HepG2 (cell line): Measurements from ENCODE around the gene LRRC8C. TPM values are rescaled to one million over a fixed set of nuclear protein-coding genes. Genes with fewer than 3 reads are reported as not detected.

Experiments used
- DDIT3 ChIP-seq: sonication (generic); formaldehyde crosslinking; IDR thresholded peaks from 2 replicates; pipeline ENCODE4 v1.4.0; 2020; ENCODE audit warnings: mild to moderate bottlenecking, missing genetic modification reagents
- DNMT1 ChIP-seq: sonication (generic); formaldehyde crosslinking; IDR thresholded peaks from 2 replicates; pipeline ENCODE4 v1.5.1; 2020; ENCODE audit warnings: mild to moderate bottlenecking, missing genetic modification reagents
- FOXJ3 ChIP-seq: sonication (generic); formaldehyde crosslinking; IDR thresholded peaks from 2 replicates; pipeline ENCODE4 v1.4.0; 2020; ENCODE audit warnings: missing genetic modification reagents, mild to moderate bottlenecking, borderline replicate concordance
- MAX ChIP-seq: IDR thresholded peaks from 2 replicates; pipeline ENCODE4 v1.6.1; 2012; ENCODE audit warnings: inconsistent platforms
- POGK ChIP-seq: sonication (generic); formaldehyde crosslinking; conservative IDR thresholded peaks from 2 replicates; pipeline ENCODE4 v1.8.0; 2022; ENCODE audit warnings: mild to moderate bottlenecking, moderate library complexity, missing genetic modification reagents
- TMF1 ChIP-seq: sonication (generic); formaldehyde crosslinking; IDR thresholded peaks from 2 replicates; pipeline ENCODE4 v1.8.1; 2022; ENCODE audit warnings: low read depth, missing genetic modification reagents
- ZNF468 ChIP-seq: sonication (generic); formaldehyde crosslinking; IDR thresholded peaks from 2 replicates; pipeline ENCODE4 v1.8.0; 2022; ENCODE audit warnings: mild to moderate bottlenecking, moderate library complexity, missing genetic modification reagents
- ZNF674 ChIP-seq: sonication (generic); formaldehyde crosslinking; IDR thresholded peaks from 2 replicates; pipeline ENCODE4 v1.5.0; 2020; ENCODE audit warnings: low read depth, mild to moderate bottlenecking, missing genetic modification reagents
- ZNF687 ChIP-seq: sonication (generic); formaldehyde crosslinking; IDR thresholded peaks from 2 replicates; pipeline ENCODE4 v1.5.1; 2020; ENCODE audit warnings: mild to moderate bottlenecking, missing genetic modification reagents, moderate library complexity
- polyA plus RNA-seq, 8 experiments: library from polyadenylated mRNA; depleted of rRNA in 3 of 8; stranded (reverse) in 7 of 8; unstranded in 1 of 8; fragments of >200 nt; fragmentation: Illumina TruSeq in 4 of 8; extraction: Trizol in 4 of 8; gene quantifications; 2 replicates each; pipeline versions ENCODE4 v1.2.1 to v1.2.3, GENCODE V29; 2011 to 2016; ENCODE audit warnings: low read depth in 4 of 8, missing spikeins in 1 of 8, mixed read lengths in 1 of 8; ENCODE audit not compliant: insufficient read depth in 1 of 8
- total RNA-seq, 5 experiments: library from RNA; depleted of rRNA; stranded (reverse); fragments of >200 nt; fragmentation: Illumina TruSeq; extraction: Trizol; gene quantifications; 2 replicates each; pipeline ENCODE4 v1.2.3, GENCODE V29; 2016; ENCODE audit warnings: low read depth in 1 of 5

LRRC8C gene
- total and polyA plus RNA-seq, 2 of the 13 experiments (the other 11 are each of a cell fraction or from before 2014, with no cell fraction given), result 0.22 to 0.32 TPM

- no peak for TF ChIP-seq TMF1 (CRISPR knock-in tag)
- TF ChIP-seq DDIT3 (CRISPR knock-in tag), result no peak
- no peak for TF ChIP-seq DNMT1 (CRISPR knock-in tag)
- TF ChIP-seq POGK (CRISPR knock-in tag), result no peak
- TF ChIP-seq FOXJ3 (CRISPR knock-in tag), result no peak
- TF ChIP-seq MAX, result no peak
- TF ChIP-seq ZNF468, result no peak
- no peak for TF ChIP-seq ZNF674 (CRISPR knock-in tag)
- no peak for TF ChIP-seq ZNF687 (CRISPR knock-in tag)
- TF ChIP-seq, all 625 proteins: peak for 0
Observed at GRCh38 chr1:89743788-89744187, 110.9 kb downstream of the LRRC8C start (continued).
